Coronary artery (tissue), 2 donors: ENCODE data around the gene IQCF5.

Source experiments
- DNase-seq: peaks from one replicate; pipeline ENCODE4 v3.0.0-alpha.2; 2017; ENCODE audit warnings: low spot score
- H3K27ac ChIP-seq, 2 donors: fragments of 200-600 bp; sonication (generic); one replicate each; pipeline ENCODE4 v1.5.1; 2016 to 2019
- H3K4me3 ChIP-seq: fragments of 200-600 bp; sonication (generic); 2 replicates; pipeline ENCODE4 v1.5.1; 2016; ENCODE audit warnings: mild to moderate bottlenecking, moderate library complexity
- CTCF ChIP-seq: fragments of 200-600 bp; sonication (generic); IDR thresholded peaks from one replicate; pipeline ENCODE4 v1.5.1; 2019; ENCODE audit warnings: antibody characterized with exemption

Gene IQCF5

DNA sequence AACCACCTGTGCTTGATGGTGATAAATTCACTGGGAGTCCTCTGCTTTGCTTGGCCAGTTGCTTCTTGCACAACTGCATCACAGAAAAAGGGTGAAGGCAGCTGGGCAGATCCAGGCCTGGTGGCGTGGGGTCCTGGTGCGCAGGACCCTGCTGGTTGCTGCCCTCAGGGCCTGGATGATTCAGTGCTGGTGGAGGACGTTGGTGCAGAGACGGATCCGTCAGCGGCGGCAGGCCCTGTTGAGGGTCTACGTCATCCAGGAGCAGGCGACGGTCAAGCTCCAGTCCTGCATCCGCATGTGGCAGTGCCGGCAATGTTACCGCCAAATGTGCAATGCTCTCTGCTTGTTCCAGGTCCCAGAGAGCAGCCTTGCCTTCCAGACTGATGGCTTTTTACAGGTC lies 45.1 kb downstream of the IQCF5 start:
- no peak overlapping the region for H3K4me3 ChIP-seq
- no peak overlapping the region for H3K27ac ChIP-seq
- no peak for DNase-seq
- no peak for TF ChIP-seq CTCF

GRCh38 chr3:51828297-51828696 lies 47.1 kb downstream of the IQCF5 start:
- no peak overlapping the region for H3K27ac ChIP-seq
- no peak overlapping the region for H3K4me3 ChIP-seq
- DNase-seq: no peak
- TF ChIP-seq CTCF: no peak
